Astrocyte (in vitro differentiated cells and primary cell): ENCODE results near the gene SMARCC2.

Experiments
- CTCF ChIP-seq: IDR thresholded peaks from 2 replicates; pipeline ENCODE4 v1.5.1; 2011; ENCODE audit warnings: low read depth, mild to moderate bottlenecking, inconsistent platforms, low read length, moderate library complexity; ENCODE audit not compliant: insufficient read depth
- EZH2 ChIP-seq: IDR thresholded peaks from 2 replicates; pipeline ENCODE4 v1.6.1; 2012; ENCODE audit warnings: mild to moderate bottlenecking, low read length, inconsistent platforms; ENCODE audit not compliant: insufficient read depth

DNA sequence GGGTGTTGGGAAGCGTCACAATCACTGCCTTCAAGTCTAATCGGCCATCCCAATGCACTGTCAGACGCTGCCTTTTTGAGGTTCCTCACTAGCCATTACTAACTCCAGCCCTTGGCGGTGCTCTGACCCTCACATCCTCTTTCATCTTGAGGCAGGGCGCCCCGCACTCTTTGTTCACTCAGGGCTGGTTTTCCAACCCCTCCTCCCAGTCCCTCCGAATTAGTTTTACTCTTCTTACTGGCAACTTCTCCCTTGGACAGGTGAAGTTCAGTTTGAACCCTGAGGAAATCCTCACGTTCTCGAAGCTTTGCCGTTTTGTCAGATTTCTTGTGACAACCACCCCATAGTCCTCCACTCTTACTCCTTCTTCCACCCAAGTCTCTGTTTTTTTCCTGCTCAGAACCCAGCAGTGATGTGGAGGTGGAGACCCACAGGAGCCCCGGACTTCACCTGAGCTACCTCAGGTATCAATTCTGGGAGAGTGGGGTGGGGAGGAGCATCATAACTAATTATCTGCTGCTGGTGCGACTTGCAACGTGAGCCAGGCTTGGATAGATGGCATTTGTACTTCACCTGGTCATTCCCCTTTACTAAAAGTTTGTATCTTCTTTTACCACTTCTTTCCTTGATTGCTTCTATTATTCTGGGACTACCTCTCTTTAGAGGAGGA is 70.5 kb downstream of the SMARCC2 start:
- TF ChIP-seq CTCF, result no peak
- no peak for TF ChIP-seq EZH2
